ENCODE data around the gene IPCEF1.

DNA sequence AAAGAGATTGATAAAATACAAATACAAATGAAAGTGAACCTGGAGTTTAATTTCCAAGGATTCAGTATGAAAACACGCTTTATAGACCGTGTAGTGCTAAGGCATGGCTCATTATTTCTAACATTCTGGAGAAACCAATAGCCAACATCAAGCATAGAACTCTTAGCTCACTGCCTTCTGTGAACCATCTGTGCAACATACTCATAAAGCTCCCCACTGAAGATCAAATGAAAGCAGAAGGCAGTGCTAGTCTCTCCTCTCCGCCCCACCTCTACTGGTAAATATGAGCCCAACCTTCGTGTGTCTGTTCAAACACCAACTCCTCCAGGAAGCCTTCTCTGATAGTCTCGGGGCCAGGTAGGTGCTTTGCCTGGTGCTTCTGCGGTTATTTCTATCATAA, 153.6 kb downstream of the IPCEF1 start:
- TF ChIP-seq CTCF (conservative IDR thresholded peaks at IDR 0.05) (no peak), EZH2 (IDR thresholded peaks at IDR 0.05; ENCODE audit: low read depth) (no peak)
